ENCODE measurements around the gene SLC12A2. TPM values are rescaled to one million over a fixed set of nuclear protein-coding genes. Genes with fewer than 3 reads are reported as not detected.

Gene SLC12A2
- total RNA-seq, 1 donor from 2014 or later, result 29.2 TPM

DNA sequence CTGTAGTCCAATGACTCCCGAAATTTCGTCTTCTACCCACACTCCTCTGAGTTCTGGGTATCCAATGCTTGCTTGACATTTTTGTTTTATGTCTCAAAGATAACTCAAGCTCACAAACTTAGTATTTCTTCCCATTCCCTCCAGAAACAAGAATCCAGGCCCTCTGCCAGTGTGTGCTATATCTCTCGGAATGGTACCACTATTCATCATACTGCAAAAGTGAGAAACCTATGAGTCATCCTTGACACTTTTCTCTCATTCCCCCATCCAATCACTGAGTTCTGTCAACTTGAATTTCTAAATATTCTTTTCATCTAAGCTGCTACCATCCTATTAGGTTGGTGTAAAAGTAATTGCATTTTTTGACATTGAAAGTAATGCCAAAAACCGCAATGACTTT is 9.8 kb downstream of the SLC12A2 start:
- Mint-ChIP-seq H3K36me3 (ENCODE audit: unreplicated experiment) (peaks cover 17% of the 10 kb centered on the region), H3K27ac (ENCODE audit: unreplicated experiment) (no peak overlapping the region), H3K27me3 (ENCODE audit: unreplicated experiment) (peaks cover 2% of the 10 kb centered on the region), H3K4me3 (ENCODE audit: unreplicated experiment) (no peak overlapping the region), H3K4me1 (ENCODE audit: low read depth, unreplicated experiment) (no peaks in the 10 kb centered on the region), H3K9me3 (ENCODE audit: unreplicated experiment) (peaks cover 5% of the 10 kb centered on the region)
- DNase-seq, result no peak
- TF ChIP-seq, protein P1, sequence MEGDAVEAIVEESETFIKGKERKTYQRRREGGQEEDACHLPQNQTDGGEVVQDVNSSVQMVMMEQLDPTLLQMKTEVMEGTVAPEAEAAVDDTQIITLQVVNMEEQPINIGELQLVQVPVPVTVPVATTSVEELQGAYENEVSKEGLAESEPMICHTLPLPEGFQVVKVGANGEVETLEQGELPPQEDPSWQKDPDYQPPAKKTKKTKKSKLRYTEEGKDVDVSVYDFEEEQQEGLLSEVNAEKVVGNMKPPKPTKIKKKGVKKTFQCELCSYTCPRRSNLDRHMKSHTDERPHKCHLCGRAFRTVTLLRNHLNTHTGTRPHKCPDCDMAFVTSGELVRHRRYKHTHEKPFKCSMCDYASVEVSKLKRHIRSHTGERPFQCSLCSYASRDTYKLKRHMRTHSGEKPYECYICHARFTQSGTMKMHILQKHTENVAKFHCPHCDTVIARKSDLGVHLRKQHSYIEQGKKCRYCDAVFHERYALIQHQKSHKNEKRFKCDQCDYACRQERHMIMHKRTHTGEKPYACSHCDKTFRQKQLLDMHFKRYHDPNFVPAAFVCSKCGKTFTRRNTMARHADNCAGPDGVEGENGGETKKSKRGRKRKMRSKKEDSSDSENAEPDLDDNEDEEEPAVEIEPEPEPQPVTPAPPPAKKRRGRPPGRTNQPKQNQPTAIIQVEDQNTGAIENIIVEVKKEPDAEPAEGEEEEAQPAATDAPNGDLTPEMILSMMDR (IDR thresholded peaks at IDR 0.05; ENCODE audit: partially characterized antibody, unreplicated experiment), result no peak

DNA sequence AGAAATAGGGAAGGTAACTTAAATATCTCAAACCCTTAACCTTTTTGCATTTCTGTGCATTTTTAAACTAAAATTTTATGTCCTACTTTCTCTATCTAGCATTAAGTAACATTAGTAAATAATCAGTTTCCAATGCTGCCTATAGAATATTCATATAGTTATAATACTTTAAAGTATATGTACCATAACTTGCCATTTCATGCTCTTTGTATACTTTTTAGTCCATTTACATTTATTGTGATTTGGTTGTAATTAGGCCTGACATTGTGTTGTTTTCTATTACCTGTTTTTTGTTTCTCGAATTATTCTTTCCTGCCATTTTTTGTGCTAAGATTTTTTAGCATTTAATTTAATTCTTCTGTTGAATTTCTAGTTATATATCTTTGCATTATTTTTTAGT is 13.7 kb downstream of the SLC12A2 start:
- DNase-seq, result no peak
- Mint-ChIP-seq H3K4me1 (ENCODE audit: low read depth, unreplicated experiment) (peaks cover 3% of the 10 kb centered on the region), H3K36me3 (ENCODE audit: unreplicated experiment) (peaks cover 12% of the 10 kb centered on the region), H3K9me3 (ENCODE audit: unreplicated experiment) (peaks cover 3% of the 10 kb centered on the region), H3K27ac (ENCODE audit: unreplicated experiment) (no peak overlapping the region), H3K27me3 (ENCODE audit: unreplicated experiment) (peaks cover 2% of the 10 kb centered on the region), H3K4me3 (ENCODE audit: unreplicated experiment) (no peak overlapping the region)
- TF ChIP-seq, protein P1 (IDR thresholded peaks at IDR 0.05; ENCODE audit: partially characterized antibody, unreplicated experiment), result no peak

DNA sequence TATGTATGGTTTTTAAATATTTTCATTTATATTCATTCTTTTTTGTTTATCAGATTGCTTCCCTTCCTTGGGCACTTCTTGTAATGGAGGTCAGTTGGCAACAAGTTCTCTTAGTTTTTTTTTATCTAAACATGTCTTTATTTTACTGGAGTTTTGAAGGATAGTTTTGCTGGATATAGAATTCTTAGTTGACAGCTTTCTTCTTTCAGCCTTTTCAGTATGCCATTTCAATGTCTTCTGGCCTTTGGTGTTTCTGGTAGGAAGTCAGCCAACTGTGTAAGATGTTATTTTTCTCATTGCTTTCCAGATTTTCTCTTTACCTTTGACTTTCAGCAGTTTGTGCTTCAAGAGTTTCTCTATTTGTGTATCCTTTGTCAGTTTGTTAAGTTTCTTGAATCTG is 14.2 kb downstream of the SLC12A2 start:
- Mint-ChIP-seq H3K36me3 (ENCODE audit: unreplicated experiment) (peaks cover 12% of the 10 kb centered on the region), H3K4me1 (ENCODE audit: low read depth, unreplicated experiment) (peaks cover 3% of the 10 kb centered on the region), H3K9me3 (ENCODE audit: unreplicated experiment) (peaks cover 3% of the 10 kb centered on the region), H3K27me3 (ENCODE audit: unreplicated experiment) (peaks cover 2% of the 10 kb centered on the region), H3K27ac (ENCODE audit: unreplicated experiment) (no peak overlapping the region), H3K4me3 (ENCODE audit: unreplicated experiment) (no peak overlapping the region)
- DNase-seq, result no peak
- TF ChIP-seq, protein P1 (IDR thresholded peaks at IDR 0.05; ENCODE audit: partially characterized antibody, unreplicated experiment), result no peak

DNA sequence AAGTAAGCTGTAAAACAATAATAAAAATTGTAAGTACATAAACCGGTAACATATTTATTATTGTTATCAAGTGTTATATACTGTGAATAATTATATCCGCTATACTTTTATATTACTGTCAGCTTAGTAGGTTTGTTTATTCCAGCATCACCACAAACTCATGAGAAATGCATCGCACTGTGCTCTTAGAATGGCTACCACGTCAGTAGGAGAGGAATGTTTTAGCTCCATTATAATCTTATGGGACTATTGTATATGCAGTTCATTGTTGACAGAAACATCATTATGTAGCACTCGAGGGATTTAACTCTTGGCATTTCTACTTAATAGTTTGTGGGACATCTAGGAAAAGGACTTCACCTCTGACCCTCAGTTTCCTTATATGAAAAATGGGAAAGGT is 16.4 kb downstream of the SLC12A2 start:
- Mint-ChIP-seq H3K4me1 (ENCODE audit: low read depth, unreplicated experiment) (peaks cover 3% of the 10 kb centered on the region), H3K36me3 (ENCODE audit: unreplicated experiment) (peaks cover 8% of the 10 kb centered on the region), H3K9me3 (ENCODE audit: unreplicated experiment) (peaks cover 3% of the 10 kb centered on the region), H3K27ac (ENCODE audit: unreplicated experiment) (no peak overlapping the region), H3K4me3 (ENCODE audit: unreplicated experiment) (no peak overlapping the region), H3K27me3 (ENCODE audit: unreplicated experiment) (no peaks in the 10 kb centered on the region)
- TF ChIP-seq, protein P1 (IDR thresholded peaks at IDR 0.05; ENCODE audit: partially characterized antibody, unreplicated experiment), result no peak
- no peak for DNase-seq

DNA sequence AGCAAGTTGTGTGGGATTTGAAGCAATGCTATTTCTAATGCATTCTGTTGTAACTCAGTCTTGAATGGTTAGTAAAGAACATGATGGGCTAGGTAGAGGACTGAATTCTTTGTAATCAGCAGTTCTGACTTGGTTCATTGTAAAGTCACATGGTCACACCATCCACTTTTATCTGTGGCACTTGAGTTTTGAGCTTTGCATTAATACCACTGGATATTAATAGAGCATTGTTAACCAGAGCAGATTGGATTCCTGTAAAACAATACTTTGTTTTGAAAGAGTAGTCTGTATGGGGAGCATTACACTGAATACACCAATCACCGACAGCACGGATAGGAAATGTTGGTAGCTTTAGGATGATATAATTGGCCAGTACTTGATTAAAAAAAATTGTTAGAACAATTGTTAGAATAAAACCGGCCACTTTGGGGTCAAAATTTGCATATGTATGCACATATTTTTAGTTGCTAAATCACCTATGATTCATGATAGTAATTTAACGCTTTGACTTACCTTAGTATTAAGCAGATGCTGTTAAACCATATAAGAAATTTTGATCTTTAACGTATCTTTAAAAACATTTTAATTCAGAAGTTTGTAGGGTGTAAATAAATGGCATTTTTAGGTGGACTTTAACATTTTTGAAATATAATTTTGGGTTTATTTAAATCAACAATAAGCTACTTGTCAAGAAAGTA is 17.4 kb downstream of the SLC12A2 start:
- Mint-ChIP-seq H3K27me3 (ENCODE audit: unreplicated experiment) (no peaks in the 10 kb centered on the region), H3K4me1 (ENCODE audit: low read depth, unreplicated experiment) (peaks cover 7% of the 10 kb centered on the region), H3K36me3 (ENCODE audit: unreplicated experiment) (peaks cover 8% of the 10 kb centered on the region), H3K4me3 (ENCODE audit: unreplicated experiment) (no peak overlapping the region), H3K27ac (ENCODE audit: unreplicated experiment) (no peak overlapping the region), H3K9me3 (ENCODE audit: unreplicated experiment) (peaks cover 3% of the 10 kb centered on the region)
- TF ChIP-seq, protein P1 (IDR thresholded peaks at IDR 0.05; ENCODE audit: partially characterized antibody, unreplicated experiment), result no peak
- no peak for DNase-seq

All from glutamatergic neuron (in vitro differentiated cells).